GM20000 (cell line): ENCODE measurements around the gene STC2.
"Not testable (repeated sequence)": the region's sequence is repeated elsewhere in the genome, so short reads cannot be mapped to it uniquely, and the experiment has no call there.

Source experiments
- DNase-seq: peaks from one replicate; pipeline ENCODE4 v3.0.0; 2012; ENCODE audit warnings: low spot score
- TF ChIP-seq, protein P1 (sequence below): IDR thresholded peaks from 2 replicates; pipeline ENCODE4 v1.5.1; 2012; ENCODE audit warnings: mild to moderate bottlenecking, control low read depth; ENCODE audit errors: extremely low read depth, missing control alignments

Gene STC2

DNA sequence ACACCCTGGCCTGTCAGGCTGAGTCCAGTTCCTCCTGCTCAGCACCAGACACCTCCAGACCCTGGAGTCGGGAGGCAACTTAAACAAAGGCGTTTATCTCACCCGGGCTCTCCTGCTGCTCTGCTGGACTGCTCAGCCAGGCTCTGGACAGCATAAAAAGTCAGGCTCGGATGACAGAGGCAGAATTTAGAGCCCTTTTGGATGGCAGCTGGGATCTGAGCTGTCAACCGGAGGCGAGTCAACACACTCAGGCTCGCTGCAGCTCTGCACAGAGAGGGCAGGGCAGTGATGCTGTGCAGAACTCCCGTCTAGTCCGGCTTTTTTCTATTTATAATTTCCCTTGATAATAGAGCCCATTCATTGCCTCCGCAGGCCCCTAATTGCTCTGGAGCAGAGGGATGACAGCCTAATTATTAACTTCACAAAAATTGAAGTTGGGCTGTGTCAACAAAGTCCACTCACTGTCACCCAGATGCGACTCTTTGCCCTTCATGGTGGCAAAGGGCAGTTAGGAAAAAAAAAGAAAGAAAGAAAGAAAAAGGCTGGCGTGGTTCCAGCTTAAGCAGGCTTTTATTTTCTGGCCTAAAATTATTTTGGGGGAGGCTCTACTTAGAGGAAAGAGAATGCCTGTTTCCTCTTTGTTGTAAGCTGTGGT lies 37.6 kb downstream of the STC2 start:
- no peak for DNase-seq
- TF ChIP-seq, protein P1, sequence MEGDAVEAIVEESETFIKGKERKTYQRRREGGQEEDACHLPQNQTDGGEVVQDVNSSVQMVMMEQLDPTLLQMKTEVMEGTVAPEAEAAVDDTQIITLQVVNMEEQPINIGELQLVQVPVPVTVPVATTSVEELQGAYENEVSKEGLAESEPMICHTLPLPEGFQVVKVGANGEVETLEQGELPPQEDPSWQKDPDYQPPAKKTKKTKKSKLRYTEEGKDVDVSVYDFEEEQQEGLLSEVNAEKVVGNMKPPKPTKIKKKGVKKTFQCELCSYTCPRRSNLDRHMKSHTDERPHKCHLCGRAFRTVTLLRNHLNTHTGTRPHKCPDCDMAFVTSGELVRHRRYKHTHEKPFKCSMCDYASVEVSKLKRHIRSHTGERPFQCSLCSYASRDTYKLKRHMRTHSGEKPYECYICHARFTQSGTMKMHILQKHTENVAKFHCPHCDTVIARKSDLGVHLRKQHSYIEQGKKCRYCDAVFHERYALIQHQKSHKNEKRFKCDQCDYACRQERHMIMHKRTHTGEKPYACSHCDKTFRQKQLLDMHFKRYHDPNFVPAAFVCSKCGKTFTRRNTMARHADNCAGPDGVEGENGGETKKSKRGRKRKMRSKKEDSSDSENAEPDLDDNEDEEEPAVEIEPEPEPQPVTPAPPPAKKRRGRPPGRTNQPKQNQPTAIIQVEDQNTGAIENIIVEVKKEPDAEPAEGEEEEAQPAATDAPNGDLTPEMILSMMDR, result no peak

DNA sequence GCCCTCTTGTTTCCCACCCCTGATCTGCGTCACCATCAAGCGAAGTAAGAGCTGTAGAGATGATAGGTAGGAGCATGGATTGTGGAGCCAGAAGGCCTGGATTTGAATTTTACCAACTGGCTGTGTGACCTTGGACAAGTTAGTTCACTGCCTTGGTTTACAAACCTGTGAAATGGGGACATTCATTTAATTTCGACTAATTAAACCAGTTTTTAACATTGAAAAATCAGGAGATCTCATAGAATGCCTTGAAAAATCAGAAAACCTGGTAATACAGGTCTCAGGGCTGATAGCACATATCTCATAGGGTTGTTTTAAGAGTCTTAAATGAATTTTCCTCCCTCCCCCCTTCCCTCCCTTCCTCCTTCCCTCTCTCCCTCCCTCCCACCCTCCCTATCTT lies 38.8 kb downstream of the STC2 start:
- DNase-seq, result no peak
- TF ChIP-seq, protein P1, result no peak

DNA sequence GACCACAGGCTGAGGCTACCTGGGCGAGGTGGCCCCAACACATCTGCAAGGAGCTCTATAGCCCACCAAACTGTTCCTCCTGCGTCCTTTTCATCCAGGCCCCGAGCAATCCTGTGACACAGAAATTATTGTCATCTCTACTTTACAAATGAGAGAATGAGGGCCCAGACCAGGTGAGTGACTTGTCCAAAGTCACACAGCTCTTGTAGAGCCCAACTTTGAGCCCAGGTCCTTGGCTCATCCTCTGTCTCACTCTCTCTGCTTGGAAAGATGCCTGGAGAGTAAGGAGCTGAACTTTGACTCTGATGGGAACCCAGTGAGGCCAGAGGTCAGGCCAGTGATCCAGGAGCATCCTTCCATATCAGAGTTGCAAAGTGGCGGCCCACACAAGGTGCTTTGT lies 39.6 kb downstream of the STC2 start:
- no peak for DNase-seq
- TF ChIP-seq, protein P1, result no peak

DNA sequence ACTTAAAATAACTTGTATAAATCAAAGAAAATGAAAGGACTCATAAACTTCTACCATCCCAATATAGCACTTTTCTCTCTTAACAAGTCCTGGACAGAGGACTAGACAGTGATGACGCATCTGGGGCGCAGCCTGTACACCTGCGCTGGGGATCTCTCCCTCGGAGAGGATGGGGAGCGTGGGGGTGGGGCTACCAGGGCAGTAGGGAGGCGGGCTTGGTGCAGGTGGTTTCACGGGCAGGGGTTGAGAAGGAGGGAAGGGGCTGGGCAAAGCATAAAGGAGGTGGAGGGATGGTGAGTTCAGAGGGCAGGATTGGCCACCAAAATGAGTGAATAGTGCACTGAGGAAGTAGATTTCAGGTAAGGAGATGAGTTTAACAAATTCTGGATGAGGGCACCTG lies 41.1 kb downstream of the STC2 start:
- no peak for DNase-seq
- TF ChIP-seq, protein P1, result no peak

DNA sequence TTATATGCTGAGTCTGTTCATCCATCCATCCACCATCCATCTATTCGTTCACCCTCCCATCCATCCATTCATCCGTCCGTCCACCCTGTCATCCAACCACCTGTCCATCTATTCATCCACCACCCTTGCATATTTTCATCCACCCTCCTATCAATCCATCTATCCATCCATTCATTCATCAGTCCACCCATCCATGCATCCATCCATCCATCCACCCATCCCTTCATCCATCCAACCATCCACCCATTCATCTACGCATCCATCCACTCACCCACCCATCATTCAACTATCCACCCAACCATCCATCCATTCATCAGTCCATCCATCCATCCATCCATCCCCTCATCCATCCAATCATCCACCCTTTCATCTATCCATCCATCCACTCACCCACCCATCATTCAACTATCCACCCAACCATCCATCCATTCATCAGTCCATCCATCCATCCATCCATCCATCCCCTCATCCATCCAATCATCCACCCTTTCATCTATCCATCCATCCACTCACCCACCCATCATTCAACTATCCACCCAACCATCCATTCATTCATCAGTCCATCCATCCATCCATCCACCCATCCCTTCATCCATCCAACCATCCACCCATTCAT lies 43.8 kb downstream of the STC2 start:
- not testable (repeated sequence) for DNase-seq

DNA sequence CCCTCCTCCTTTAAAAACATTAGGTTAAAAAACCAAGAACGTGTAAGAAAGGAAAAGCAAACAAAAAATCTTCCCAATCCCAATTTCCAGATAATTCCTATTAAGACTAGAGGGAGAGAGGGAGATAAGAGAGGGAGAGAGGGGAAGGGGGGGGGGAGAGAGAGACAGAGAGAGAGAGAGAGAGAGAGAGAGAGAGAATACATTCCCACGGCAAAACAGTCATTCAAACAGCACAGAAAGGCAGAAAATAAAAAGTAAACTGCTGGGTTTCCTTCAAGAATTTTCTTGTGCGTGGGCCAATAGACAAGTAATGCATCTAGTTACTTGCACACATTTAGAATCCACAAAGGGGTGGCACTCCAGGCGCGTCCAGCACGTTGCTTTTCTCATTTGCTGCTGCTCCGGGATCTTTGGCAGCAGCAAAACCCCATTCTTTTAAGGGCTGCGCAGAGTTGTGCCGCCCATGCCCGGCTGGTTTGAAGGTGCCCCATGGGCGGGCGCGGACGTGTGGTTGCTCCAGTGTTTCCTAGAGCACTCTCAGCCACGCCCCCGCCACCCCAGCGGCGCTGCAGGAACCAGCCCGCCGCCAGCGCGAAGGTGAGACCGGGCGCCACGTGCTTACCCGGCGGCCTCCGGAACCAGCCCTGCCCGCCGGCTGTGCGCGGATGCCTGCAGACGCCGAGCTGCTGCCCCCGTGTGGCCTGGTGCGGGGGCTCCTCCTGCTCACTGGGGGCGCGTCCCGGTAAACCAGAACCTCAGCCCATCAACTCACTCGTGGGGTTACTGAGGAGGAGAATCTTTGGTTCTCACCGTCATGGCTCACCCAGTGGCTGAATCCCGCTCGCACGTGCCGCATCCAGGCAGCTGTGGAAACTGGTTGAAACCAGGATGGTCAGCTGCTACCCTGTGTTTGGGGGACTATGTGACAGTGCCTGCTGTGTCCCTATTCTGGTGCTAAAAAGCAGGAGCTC lies 44.6 kb downstream of the STC2 start:
- DNase-seq, result peak; percentile 81
- TF ChIP-seq, protein P1, result peak; percentile 54

DNA sequence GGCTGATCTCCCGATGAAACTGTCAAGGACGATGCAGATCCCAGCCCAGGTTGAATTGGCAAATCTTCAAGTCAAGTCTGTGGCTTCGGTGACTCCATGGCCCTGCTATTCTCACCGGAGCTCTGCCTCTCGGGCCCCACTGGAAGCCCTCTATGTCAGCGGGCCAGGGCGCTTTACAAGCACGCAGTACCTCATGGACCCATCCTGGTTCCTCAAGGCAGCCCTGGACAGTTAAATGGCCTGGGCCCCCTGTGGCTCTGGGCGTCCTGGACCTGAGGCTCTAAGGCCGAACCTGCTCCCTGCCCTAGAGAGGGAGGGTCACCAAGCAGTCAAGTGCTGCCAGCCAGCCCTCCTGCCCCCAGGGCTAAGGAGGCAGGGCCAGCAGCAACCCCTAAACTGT lies 45.3 kb downstream of the STC2 start:
- DNase-seq, result no peak
- TF ChIP-seq, protein P1, result no peak
